AG09309 (cell line): ENCODE results near the gene ABHD2.

Experiments
- DNase-seq: peaks from one replicate; pipeline ENCODE4 v3.0.0-alpha.2; 2010; ENCODE audit warnings: low read depth
- H3K4me3 ChIP-seq: 2 replicates; pipeline ENCODE4 v1.5.1; 2011; ENCODE audit warnings: mild to moderate bottlenecking, low read depth, low read length, moderate library complexity; ENCODE audit not compliant: control insufficient read depth
- TF ChIP-seq, protein P1 (sequence below): IDR thresholded peaks from 2 replicates; pipeline ENCODE4 v1.5.1; 2011; ENCODE audit warnings: mild to moderate bottlenecking, low read depth, low read length, inconsistent platforms; ENCODE audit not compliant: insufficient read depth, control insufficient read depth; ENCODE audit errors: missing control alignments

ABHD2 gene

DNA sequence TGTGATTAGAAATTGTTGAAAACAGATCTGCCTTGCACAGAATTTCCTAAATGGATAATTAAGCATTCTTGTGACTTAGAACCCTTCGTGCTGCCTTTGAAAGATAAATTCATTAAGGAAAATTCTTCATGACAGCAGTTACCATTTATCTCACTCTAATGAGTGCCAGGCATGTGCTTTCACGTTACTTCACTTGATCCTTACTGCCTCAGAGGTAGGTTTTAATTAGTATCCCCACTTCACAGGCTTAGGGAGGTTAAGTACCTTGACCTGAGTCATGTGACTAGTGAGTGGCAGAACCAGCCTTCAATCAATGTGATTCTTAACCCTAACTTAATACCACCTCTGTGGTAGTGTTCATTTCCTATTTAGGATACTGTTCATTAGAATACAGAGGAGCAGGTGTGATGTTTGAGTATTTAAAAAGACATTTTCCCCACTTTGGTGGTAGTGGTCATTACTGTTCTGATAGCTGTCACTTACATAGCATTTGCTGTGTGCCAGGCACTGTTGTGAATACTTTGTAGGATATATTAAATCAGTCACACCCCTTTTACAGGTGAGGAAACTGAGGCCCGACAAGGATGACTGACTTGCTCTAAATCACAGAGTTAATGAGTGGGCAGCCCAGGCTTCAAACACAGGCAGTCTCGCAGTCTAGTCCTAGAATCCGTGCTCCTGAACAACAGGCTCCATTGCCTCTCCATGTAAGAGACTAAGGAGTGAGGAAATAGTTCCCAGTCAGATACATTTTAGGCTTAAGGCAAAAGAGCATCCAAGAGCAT lies 75.2 kb downstream of the ABHD2 start:
- DNase-seq: no peak
- TF ChIP-seq, protein P1, sequence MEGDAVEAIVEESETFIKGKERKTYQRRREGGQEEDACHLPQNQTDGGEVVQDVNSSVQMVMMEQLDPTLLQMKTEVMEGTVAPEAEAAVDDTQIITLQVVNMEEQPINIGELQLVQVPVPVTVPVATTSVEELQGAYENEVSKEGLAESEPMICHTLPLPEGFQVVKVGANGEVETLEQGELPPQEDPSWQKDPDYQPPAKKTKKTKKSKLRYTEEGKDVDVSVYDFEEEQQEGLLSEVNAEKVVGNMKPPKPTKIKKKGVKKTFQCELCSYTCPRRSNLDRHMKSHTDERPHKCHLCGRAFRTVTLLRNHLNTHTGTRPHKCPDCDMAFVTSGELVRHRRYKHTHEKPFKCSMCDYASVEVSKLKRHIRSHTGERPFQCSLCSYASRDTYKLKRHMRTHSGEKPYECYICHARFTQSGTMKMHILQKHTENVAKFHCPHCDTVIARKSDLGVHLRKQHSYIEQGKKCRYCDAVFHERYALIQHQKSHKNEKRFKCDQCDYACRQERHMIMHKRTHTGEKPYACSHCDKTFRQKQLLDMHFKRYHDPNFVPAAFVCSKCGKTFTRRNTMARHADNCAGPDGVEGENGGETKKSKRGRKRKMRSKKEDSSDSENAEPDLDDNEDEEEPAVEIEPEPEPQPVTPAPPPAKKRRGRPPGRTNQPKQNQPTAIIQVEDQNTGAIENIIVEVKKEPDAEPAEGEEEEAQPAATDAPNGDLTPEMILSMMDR: no peak
- H3K4me3 ChIP-seq: no peak overlapping the region

GRCh38 chr15:89164712-89165211 lies 76.5 kb downstream of the ABHD2 start:
- DNase-seq: no peak
- H3K4me3 ChIP-seq: no peak overlapping the region
- TF ChIP-seq, protein P1: no peak

- no peak for DNase-seq
- TF ChIP-seq, protein P1: no peak
- H3K4me3 ChIP-seq: no peak overlapping the region
Observed at GRCh38 chr15:89165677-89166076, 77.4 kb downstream of the ABHD2 start.

DNA sequence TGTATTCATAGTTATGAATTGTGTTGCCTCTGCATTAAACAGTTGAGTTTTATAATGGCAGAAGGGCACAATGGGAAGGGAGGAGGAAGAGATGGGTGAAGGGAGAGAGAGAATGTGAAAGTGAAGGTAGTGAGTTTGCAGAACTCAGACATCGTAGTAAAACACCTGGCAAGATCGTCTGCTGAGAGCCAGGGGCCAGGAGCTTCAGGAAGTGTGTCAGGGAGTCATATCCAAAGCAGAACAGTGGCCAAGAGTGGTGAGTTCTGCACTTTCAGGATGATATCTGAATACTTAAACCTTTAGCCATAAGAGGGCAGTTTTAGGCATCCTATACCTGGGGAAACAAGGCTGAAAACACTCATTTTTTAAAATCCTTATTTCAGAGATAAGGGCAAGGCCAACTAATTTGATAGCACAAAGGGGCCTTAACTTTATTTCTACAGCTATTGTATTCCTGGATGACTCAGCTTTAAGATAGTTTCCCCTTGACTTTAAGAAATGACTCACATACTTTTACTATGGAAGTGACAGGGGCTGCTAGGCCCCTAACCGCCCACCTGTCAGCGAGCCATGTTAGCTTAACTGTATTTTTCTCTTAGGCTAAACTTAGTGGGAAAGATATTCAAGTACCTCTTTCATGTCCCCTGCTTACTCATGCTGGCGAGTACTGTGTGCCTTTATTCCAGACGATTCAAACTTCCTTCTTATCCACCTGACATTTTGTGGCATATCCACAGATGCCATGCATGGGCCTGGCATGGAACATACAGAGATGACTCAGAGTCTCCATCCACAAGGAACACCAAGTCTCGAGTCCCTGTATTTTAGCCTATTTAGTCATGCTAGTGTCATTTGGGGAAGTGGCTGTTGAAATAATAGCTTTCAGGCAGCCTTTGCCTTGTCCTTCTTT lies 79.3 kb downstream of the ABHD2 start:
- no peak overlapping the region for H3K4me3 ChIP-seq
- TF ChIP-seq, protein P1: no peak
- DNase-seq: no peak

GRCh38 chr15:89168316-89168833 lies 80.1 kb downstream of the ABHD2 start:
- no peak overlapping the region for H3K4me3 ChIP-seq
- no peak for DNase-seq
- TF ChIP-seq, protein P1: no peak

DNA sequence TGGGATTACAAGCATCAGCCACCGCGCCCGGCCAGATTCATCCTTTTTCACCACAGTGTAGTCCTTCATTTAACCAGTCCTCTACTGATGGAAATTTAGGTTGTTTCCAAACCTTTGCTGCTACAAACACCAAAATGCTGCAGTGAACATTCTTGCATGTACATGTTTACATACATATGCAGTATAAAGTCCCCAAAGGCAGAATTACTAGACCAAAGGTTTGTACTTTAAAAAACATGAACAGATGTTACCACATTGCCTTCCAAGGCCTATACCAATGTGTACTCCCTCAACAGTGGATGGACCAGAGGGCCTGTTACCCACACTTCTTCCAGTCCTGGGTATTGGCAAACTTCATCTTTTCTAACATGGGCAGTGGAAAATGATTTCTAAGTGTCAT lies 82.1 kb downstream of the ABHD2 start:
- no peak overlapping the region for H3K4me3 ChIP-seq
- no peak for DNase-seq
- TF ChIP-seq, protein P1: no peak
